IMR-90 (cell line): ENCODE results near the gene GYS1. TPM values are rescaled to one million over a fixed set of nuclear protein-coding genes. Genes with fewer than 3 reads are reported as not detected.

Experiments
- ATAC-seq: fragments of 200-7000 bp; cut with Tn5 transposase; 2 replicates; pipeline ENCODE4 v1.9.1; 2020; ENCODE audit warnings: low read depth, mild to moderate bottlenecking, moderate library complexity
- BruUV-seq: library from RNA; stranded (reverse); fragments of 400-500 nt; replicated peaks from 2 replicates; lab custom pipeline; 2021; lab: Mats Ljungman, UMichigan
- CTCF ChIA-PET: fragments of 300-600 bp; formaldehyde crosslinking; extraction: SDS; loops from one replicate; lab custom pipeline; 2021; ENCODE audit warnings: antibody characterized with exemption; lab: Yijun Ruan, JAX
- POLR2A ChIA-PET: fragments of 300-600 bp; sonication (Branson Sonifier 250); formaldehyde crosslinking; loops from one replicate; lab custom pipeline; 2022; ENCODE audit warnings: antibody characterized with exemption; ENCODE audit not compliant: unreplicated experiment; lab: Charles Lee
- DNase-seq: peaks from one replicate; pipeline ENCODE4 v3.0.0; 2013
- H2AFZ ChIP-seq: replicated peaks from 2 replicates; pipeline ENCODE3; 2013; ENCODE audit warnings: low read length, mild to moderate bottlenecking; ENCODE audit not compliant: poor library complexity
- H2AK5ac ChIP-seq: 2 replicates; pipeline ENCODE4 v1.6.1; 2013; ENCODE audit warnings: low read depth, low read length, inconsistent platforms
- H2AK9ac ChIP-seq: replicated peaks from 2 replicates; pipeline ENCODE3; 2013; ENCODE audit warnings: mild to moderate bottlenecking, low read depth, low read length, moderate library complexity; ENCODE audit not compliant: poor library complexity
- H2BK120ac ChIP-seq: 2 replicates; pipeline ENCODE4 v1.6.1; 2013; ENCODE audit warnings: low read depth, low read length, inconsistent platforms
- H2BK15ac ChIP-seq: 3 replicates; pipeline ENCODE4 v1.6.1; 2013; ENCODE audit warnings: low read depth, low read length, inconsistent platforms
- H2BK20ac ChIP-seq: 2 replicates; pipeline ENCODE4 v1.6.1; 2013; ENCODE audit warnings: low read depth, mild to moderate bottlenecking, inconsistent platforms, low read length, moderate library complexity
- H2BK5ac ChIP-seq: 2 replicates; pipeline ENCODE4 v1.6.1; 2013; ENCODE audit warnings: mild to moderate bottlenecking, low read depth, low read length, inconsistent platforms; ENCODE audit not compliant: poor library complexity, severe bottlenecking
- H3K14ac ChIP-seq: replicated peaks from 2 replicates; pipeline ENCODE4 v1.6.1; 2013; ENCODE audit warnings: low read depth, low read length, inconsistent platforms
- H3K18ac ChIP-seq: 2 replicates; pipeline ENCODE4 v1.6.1; 2013; ENCODE audit warnings: low read depth, low read length, control low read depth
- H3K23ac ChIP-seq: 2 replicates; pipeline ENCODE4 v1.6.1; 2013; ENCODE audit warnings: low read depth, low read length, inconsistent platforms
- H3K27ac ChIP-seq: 2 replicates; pipeline ENCODE4 v1.5.1; 2013; ENCODE audit warnings: mild to moderate bottlenecking, control low read depth, low read length; ENCODE audit not compliant: insufficient read depth
- H3K27me3 ChIP-seq: 2 replicates; pipeline ENCODE4 v1.6.1; 2013; ENCODE audit warnings: low read length; ENCODE audit not compliant: control insufficient read depth, insufficient read depth
- H3K36me3 ChIP-seq: 2 replicates; pipeline ENCODE4 v1.6.1; 2013; ENCODE audit warnings: low read length, mixed read lengths; ENCODE audit not compliant: control insufficient read depth, insufficient read depth
- H3K4ac ChIP-seq: 2 replicates; pipeline ENCODE4 v1.6.1; 2013; ENCODE audit warnings: low read depth, low read length, inconsistent platforms
- H3K4me1 ChIP-seq: 2 replicates; pipeline ENCODE4 v1.6.1; 2013; ENCODE audit warnings: low read length, mixed read lengths; ENCODE audit not compliant: control insufficient read depth, insufficient read depth
- H3K4me2 ChIP-seq: 2 replicates; pipeline ENCODE4 v1.6.1; 2013; ENCODE audit warnings: low read depth, mild to moderate bottlenecking, control low read depth, low read length, moderate library complexity
- H3K4me3 ChIP-seq: 2 replicates; pipeline ENCODE4 v1.5.1; 2013; ENCODE audit warnings: low read depth, mild to moderate bottlenecking, control low read depth, low read length, moderate library complexity; ENCODE audit not compliant: insufficient read depth
- H3K56ac ChIP-seq: 2 replicates; pipeline ENCODE4 v1.6.1; 2013; ENCODE audit warnings: low read length, inconsistent platforms; ENCODE audit not compliant: insufficient read depth; ENCODE audit errors: extremely low read depth
- H3K79me1 ChIP-seq, 2 experiments: 2 replicates each; pipeline ENCODE4 v1.6.1; 2013; ENCODE audit warnings: low read length in 2 of 2, inconsistent platforms in 1 of 2, low read depth in 1 of 2
- H3K9ac ChIP-seq: 2 replicates; pipeline ENCODE4 v1.6.1; 2013; ENCODE audit warnings: low read depth, low read length, control low read depth
- H3K9me1 ChIP-seq: 2 replicates; pipeline ENCODE4 v1.6.1; 2013; ENCODE audit warnings: low read length, inconsistent platforms; ENCODE audit not compliant: insufficient read depth
- H3K9me3 ChIP-seq: 2 replicates; pipeline ENCODE4 v1.6.1; 2013; ENCODE audit warnings: low read length; ENCODE audit not compliant: control insufficient read depth, insufficient read depth
- H4K20me1 ChIP-seq: 2 replicates; pipeline ENCODE4 v1.6.1; 2013; ENCODE audit warnings: low read length, inconsistent platforms; ENCODE audit not compliant: insufficient read depth
- H4K5ac ChIP-seq: 2 replicates; pipeline ENCODE4 v1.6.1; 2013; ENCODE audit warnings: mild to moderate bottlenecking, low read depth, low read length, control low read depth
- H4K8ac ChIP-seq, 2 experiments: 2 replicates each; pipeline ENCODE4 v1.6.1; 2013; ENCODE audit warnings: low read depth in 2 of 2, low read length in 2 of 2, control low read depth in 1 of 2, inconsistent platforms in 1 of 2
- H4K91ac ChIP-seq: 2 replicates; pipeline ENCODE4 v1.6.1; 2013; ENCODE audit warnings: low read depth, low read length, inconsistent platforms; ENCODE audit not compliant: insufficient read depth
- BHLHE40 ChIP-seq: fragments of 150-350 bp; IDR thresholded peaks from 2 replicates; pipeline ENCODE4 v1.6.1; 2016; ENCODE audit warnings: mild to moderate bottlenecking, low read depth, low read length
- CEBPB ChIP-seq: IDR thresholded peaks from 2 replicates; pipeline ENCODE4 v1.6.1; 2012; ENCODE audit warnings: low read depth, low read length, improper control_type of control experiment
- CHD1 ChIP-seq: IDR thresholded peaks from 2 replicates; pipeline ENCODE4 v1.6.1; 2012; ENCODE audit warnings: low read depth, low read length, improper control_type of control experiment
- CTCF ChIP-seq: conservative IDR thresholded peaks from 2 replicates; pipeline ENCODE4 v1.5.1; 2012; ENCODE audit warnings: mild to moderate bottlenecking, low read depth, low read length, improper control_type of control experiment
- ELK1 ChIP-seq: fragments of 150-350 bp; IDR thresholded peaks from 2 replicates; pipeline ENCODE4 v1.6.1; 2016; ENCODE audit warnings: low read depth, mild to moderate bottlenecking, low read length, moderate library complexity, borderline replicate concordance
- FOS ChIP-seq: fragments of 150-350 bp; IDR thresholded peaks from 2 replicates; pipeline ENCODE4 v1.6.1; 2016; ENCODE audit warnings: low read depth, low read length
- MAFK ChIP-seq: IDR thresholded peaks from 2 replicates; pipeline ENCODE4 v1.6.1; 2012; ENCODE audit warnings: low read depth, low read length, improper control_type of control experiment
- MAZ ChIP-seq: IDR thresholded peaks from 2 replicates; pipeline ENCODE4 v1.6.1; 2012; ENCODE audit warnings: low read depth, mild to moderate bottlenecking, low read length, improper control_type of control experiment, moderate library complexity, borderline replicate concordance
- MXI1 ChIP-seq: IDR thresholded peaks from 2 replicates; pipeline ENCODE4 v1.6.1; 2012; ENCODE audit warnings: low read depth, mild to moderate bottlenecking, low read length, moderate library complexity, borderline replicate concordance
- NFE2L2 ChIP-seq: fragments of 150-350 bp; IDR thresholded peaks from 2 replicates; pipeline ENCODE4 v1.6.1; 2016; ENCODE audit warnings: low read depth, mild to moderate bottlenecking, low read length
- POLR2A ChIP-seq: IDR thresholded peaks from 2 replicates; pipeline ENCODE4 v1.6.1; 2012; ENCODE audit warnings: mild to moderate bottlenecking, low read depth, low read length
- RAD21 ChIP-seq: IDR thresholded peaks from 2 replicates; pipeline ENCODE4 v1.6.1; 2012; ENCODE audit warnings: low read length, improper control_type of control experiment
- RCOR1 ChIP-seq: IDR thresholded peaks from 2 replicates; pipeline ENCODE4 v1.6.1; 2012; ENCODE audit warnings: mild to moderate bottlenecking, low read length, improper control_type of control experiment; ENCODE audit not compliant: insufficient replicate concordance
- RFX5 ChIP-seq: IDR thresholded peaks from 2 replicates; pipeline ENCODE4 v1.8.0; 2012; ENCODE audit warnings: low read depth, mild to moderate bottlenecking, low read length, moderate library complexity
- SMC3 ChIP-seq: fragments of 150-350 bp; IDR thresholded peaks from 2 replicates; pipeline ENCODE4 v1.6.1; 2016; ENCODE audit warnings: low read depth, mild to moderate bottlenecking, antibody characterized with exemption, low read length, moderate library complexity
- USF2 ChIP-seq: fragments of 150-350 bp; IDR thresholded peaks from 2 replicates; pipeline ENCODE4 v1.6.1; 2017; ENCODE audit warnings: mild to moderate bottlenecking, antibody characterized with exemption, low read length, low read depth
- WGBS, 2 experiments: methylation state at CpG; one replicate each; pipeline versions ENCODE4 v1.1.5 to v1.1.7; 2013; ENCODE audit warnings: missing lambda C conversion rate in 2 of 2; ENCODE audit not compliant: insufficient read length in 1 of 2; ENCODE audit errors: extremely low coverage in 2 of 2; 5-methylcytosine and 5-hydroxymethylcytosine counted together
- dilution Hi-C: fragments of 300-500 bp; cut with HindIII; formaldehyde crosslinking; loops from one replicate; pipeline ENCODE4 v1.14.3; 2018; ENCODE audit warnings: low sequenced_read_pairs; ENCODE audit not compliant: unreplicated experiment
- in situ Hi-C: fragments of 300-500 bp; cut with MboI; formaldehyde crosslinking; loops from 3 replicates; pipeline ENCODE4 v1.14.3; 2019; ENCODE audit warnings: low sequenced_read_pairs, inconsistent platforms, mixed read lengths
- intact Hi-C: fragments of 100-400 bp; cut with micrococcal nuclease; formaldehyde crosslinking; loops from 2 replicates; pipeline ENCODE4 v1.10.0; 2022
- polyA plus RNA-seq, 3 experiments: library from polyadenylated mRNA; depleted of rRNA; stranded (reverse); fragments of >200 nt; gene quantifications; 2 replicates each; pipeline ENCODE4 v1.2.3, GENCODE V29; 2012; ENCODE audit warnings: low replicate concordance in 1 of 3
- total RNA-seq: library from RNA; depleted of rRNA; stranded (reverse); fragments of >200 nt; gene quantifications from 2 replicates; pipeline ENCODE4 v1.2.3, GENCODE V29; 2012

The GYS1 gene
- total and polyA plus RNA-seq, 2 of the 4 experiments (the other 2 are of a cell fraction), result 38.7 to 72.2 TPM

- ChIA-PET CTCF (interaction anchor here (0.6 kb wide), 1 partner anchor 46 kb away, joined by 3 read pairs; the partner anchor contains the start of gene FTL), POLR2A (no interaction called here)
- H4K5ac ChIP-seq, result no peak overlapping the region
Observed at GRCh38 chr19:48918801-48919247, 74.3 kb downstream of the GYS1 start.

More at GRCh38 chr19:48918801-48919247, 74.3 kb downstream of the GYS1 start:
- Histone ChIP-seq H4K8ac (no peak overlapping the region), H3K4me2 (no peak overlapping the region), H3K9me1 (0 out of 2 replicates have a peak, but pooled peaks cover 3% of the 10 kb centered on the region), H3K79me1 (0 out of 4 replicates have a peak, but pooled peaks cover 0 to 8% of the 10 kb centered on the region in 2 experiments), H3K56ac (no peak overlapping the region), H3K27me3 (no peaks in the 10 kb centered on the region), H3K36me3 (peaks cover 57% of the 10 kb centered on the region), H3K9ac (no peak overlapping the region), H3K27ac (no peak overlapping the region), H3K4me1 (no peaks in the 10 kb centered on the region), H3K14ac (no peak overlapping the region), H2BK15ac (no peak overlapping the region), H2BK5ac (no peak overlapping the region), H2AK9ac (no peak overlapping the region), H3K4me3 (no peak overlapping the region), H4K91ac (no peak overlapping the region), H4K20me1 (no peaks in the 10 kb centered on the region; the same call in 1 of the 2 replicates), H3K9me3 (no peaks in the 10 kb centered on the region), H2BK120ac (no peak overlapping the region), H2BK20ac (no peak overlapping the region), H3K4ac (no peak overlapping the region), H3K18ac (no peak overlapping the region), H2AFZ (no peak overlapping the region), H3K23ac (no peak overlapping the region), H2AK5ac (no peak overlapping the region)
- DNase-seq (no peak), ATAC-seq (peak; percentile 49)
- TF ChIP-seq MXI1 (no peak), MAZ (no peak), CHD1 (no peak), RAD21 (no peak), RFX5 (no peak), CEBPB (no peak), MAFK (no peak), NFE2L2 (no peak), SMC3 (no peak), USF2 (no peak), ELK1 (no peak), FOS (no peak), BHLHE40 (no peak), CTCF (no peak), RCOR1 (no peak), POLR2A (no peak)
- dilution Hi-C loops, result no loop called here
- WGBS, 2 experiments, result 69% methylated on average over 4 of the region's 18 CpGs; no CpG with 5 or more reads in 1 of the 2 experiments
- BruUV-seq, result no TSS peak
- in situ Hi-C loops, result no loop called here
- intact Hi-C loops, result no loop called here
